GM18867 (cell line): ENCODE data around the gene CPVL.
A peak's percentile ranks its signal among the peaks of the same experiment; 100 is the strongest.
"Not testable (repeated sequence)": the region's sequence is repeated elsewhere in the genome, so short reads cannot be mapped to it uniquely, and the experiment has no call there.

Experiments
- ATAC-seq: cut with Tn5 transposase; IDR thresholded peaks from one replicate; pipeline ENCODE4 v1.9.1; 2021; ENCODE audit warnings: mild to moderate bottlenecking, moderate library complexity; ENCODE audit not compliant: unreplicated experiment

The CPVL gene

DNA sequence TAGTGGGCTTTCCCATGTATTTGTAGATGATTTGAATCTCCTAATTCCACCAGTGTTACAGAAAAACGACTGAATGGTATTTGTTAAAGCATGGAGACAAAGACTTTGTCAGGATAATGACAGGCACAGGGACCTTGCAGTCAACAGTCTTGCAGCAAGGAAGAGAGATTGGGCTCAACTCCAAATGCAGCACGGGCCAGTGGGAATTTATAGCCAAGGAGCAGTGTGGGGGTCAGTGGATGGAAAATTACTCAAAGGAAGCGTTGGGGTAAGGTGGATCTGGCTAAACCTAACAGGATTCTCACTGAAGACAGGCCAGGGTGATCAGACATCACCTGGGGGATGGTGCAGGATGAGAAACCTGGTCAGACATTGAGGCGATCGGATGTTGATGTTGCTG lies 24.3 kb downstream of the CPVL start:
- no peak for ATAC-seq

DNA sequence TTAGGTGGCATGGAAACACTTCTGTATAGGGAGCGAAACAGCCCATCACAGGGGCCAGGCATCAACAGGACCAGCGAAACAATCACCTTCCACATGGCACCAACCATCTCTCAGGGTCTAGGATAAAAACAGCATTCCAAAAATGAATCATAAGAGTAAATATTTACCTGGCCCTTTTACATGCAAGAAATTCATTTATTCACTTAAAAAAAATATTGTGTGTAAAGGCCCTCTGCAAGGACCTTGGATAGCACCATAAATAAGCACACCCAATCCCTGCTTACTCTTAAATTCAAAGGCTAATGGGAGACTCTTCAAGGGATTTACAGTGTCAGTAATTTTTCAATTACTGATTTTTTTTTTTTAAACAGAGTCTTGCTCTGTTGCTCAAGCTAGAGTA lies 25.4 kb downstream of the CPVL start:
- ATAC-seq: no peak

DNA sequence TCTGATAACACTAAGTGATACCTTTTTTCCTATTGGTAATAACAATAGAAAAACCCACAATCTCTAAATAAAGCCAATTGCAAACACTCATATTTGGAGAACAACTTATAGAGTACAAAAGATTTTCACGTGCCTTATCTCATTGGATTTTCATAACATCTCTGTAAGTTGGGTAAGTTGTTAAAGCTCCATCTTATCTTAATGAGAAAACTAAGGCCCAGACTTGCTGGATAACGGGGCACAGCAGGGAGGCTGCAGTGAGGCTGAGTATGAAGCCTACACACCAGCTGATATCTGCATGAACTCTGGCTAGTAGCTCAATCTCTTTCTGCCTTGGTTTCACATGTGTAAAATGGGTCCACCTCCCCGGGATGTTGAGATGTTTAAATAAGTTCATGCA lies 26.8 kb downstream of the CPVL start:
- ATAC-seq: no peak

DNA sequence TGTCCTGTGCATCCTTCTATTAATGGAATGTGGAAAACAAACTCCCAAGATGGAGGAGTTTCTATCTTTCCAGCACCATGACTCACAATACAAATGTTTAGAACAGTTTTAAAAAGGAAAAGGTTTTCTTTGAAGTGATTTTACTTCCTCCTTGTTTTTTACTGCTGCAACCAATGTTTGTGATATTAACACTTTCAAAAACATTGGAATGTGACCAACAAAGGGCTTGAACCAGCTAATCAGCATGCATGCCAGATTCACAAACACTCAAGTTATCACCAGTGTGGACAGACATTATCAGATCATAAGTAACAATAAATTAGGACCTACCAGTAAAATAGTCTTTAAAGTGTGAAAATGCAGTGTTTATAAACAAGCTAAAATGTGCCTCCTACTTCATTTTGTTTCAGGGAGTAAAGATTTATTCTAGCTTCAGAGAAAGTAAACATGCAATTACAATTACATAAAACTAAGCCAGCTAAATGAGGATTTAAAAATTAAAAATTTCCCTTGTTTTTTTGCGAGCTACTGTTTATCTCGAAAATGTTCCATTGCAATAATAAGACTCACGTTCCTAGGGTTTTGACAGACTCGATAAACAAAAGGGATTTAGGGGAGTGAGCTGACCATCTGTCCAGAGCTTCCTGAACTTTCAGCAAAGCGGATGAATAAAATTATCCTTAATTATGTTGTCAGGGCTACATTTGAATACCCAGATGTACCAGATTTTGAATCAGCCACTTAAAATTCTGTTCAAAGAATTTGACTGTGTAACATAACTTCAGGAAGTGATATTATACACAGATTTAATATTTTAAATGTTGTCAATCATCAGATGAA lies 29.8 kb downstream of the CPVL start:
- no peak for ATAC-seq

DNA sequence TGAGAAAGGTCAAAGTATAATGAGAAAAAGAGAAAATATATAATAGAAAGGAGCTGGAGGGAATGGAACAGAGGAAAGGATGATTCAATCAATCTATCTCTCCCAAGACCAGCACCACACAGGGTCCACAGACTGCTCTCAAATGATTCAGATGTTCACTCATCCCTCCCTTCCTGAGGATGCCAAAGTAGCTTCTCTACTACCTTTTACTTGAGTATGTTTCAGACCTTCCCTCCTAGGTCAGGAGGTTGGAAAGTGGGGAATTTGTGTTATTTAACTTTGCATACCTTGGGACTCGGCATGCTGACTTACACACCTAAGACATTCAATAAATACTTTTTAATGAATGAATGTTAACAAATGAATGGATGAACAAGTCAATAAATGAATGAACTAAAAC lies 30.6 kb downstream of the CPVL start:
- ATAC-seq: no peak

DNA sequence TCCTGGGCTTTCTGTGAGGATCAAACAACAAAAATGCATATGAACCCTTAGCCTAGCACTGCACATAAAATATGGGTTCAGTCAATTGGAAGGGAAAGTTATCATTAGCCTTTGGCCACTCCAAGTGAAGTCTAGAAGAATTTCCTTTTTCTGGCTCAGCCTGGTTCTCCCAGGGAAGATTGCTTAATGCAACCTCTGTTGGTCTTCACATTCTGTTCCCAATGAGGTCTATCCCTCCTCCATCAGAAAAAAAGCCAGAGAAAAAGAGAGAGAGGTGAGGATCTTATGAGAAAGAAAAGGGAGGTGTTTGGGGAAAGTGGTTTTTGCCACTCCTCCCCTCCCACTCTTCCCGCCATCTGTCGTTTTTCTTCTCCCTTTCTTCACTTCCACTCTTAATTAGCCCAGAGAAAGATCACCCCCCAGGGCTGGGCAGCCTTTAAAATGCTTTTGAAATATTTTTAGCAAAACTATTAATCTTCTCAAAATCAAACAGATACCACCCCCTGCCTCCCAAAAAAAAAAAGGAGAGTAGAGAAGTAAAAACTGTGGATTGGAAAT lies 31.1 kb downstream of the CPVL start:
- no peak for ATAC-seq

DNA sequence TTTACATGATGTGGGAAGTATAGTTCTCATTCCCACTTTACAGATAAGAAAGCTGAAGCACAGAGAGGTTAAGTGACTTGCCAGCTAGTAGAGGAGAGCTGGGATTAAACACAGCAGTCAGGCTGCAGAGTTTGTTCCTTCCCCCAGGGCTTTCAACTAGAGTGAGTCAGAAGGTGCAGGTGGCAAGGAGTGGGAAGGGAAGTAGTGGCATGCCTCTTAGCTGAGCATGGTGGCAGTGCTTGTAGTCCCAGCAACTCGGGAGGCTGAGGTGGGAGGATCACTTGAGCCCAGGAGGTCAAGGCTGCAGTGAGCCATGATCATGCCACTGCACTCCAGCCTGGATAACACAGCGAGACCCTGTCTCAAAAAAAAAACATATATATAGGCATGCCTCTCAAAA lies 32.1 kb downstream of the CPVL start:
- not testable (repeated sequence) for ATAC-seq

DNA sequence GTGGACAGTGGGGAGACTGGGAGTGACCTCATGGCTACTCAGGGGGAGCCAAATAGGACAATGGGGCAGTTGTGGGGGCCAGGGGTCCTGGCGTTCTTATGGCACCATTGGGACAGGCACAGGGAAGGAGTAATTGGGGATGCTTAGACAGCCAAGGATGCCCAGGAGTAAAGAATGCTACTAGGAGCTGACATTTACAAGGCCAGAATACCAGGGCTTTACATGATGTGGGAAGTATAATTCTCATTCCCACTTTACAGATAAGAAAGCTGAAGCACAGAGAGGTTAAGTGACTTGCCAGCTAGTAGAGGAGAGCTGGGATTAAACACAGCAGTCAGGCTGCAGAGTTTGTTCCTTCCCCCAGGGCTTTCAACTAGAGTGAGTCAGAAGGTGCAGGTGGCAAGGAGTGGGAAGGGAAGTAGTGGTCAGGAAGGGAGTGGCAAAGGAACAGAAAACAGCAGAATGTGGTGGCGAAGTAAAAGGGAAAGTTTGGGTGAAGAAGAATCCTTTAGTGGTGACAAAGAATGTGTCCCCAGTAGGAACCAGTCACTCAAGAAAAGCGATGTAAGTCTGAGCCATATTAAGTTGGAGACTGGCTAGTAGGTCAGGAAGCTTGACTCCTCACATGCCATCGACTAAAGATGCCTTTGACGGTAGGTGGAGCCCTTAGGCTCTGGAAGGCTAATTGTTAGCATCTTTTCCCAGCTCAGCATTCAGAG lies 32.8 kb downstream of the CPVL start:
- ATAC-seq: no peak

DNA sequence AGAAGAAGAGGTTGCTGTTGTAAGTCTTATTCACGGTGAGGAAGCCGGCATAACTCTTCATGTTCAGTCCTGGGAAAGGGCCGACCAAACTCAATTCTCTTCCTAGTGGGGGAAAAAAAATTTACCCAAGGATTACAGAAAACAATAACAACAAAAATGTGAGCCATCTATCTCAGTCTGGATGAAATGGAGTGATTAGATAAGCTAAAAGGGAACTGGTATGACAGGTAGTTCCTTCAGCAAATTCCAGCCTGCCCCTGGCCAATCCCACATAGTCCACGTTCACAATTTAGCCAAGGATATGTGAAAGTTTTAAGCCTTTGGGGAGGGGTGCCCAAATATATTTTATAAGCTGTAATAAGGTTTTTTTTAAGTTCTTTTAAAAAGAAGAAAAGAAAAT lies 33.6 kb downstream of the CPVL start:
- ATAC-seq: no peak

DNA sequence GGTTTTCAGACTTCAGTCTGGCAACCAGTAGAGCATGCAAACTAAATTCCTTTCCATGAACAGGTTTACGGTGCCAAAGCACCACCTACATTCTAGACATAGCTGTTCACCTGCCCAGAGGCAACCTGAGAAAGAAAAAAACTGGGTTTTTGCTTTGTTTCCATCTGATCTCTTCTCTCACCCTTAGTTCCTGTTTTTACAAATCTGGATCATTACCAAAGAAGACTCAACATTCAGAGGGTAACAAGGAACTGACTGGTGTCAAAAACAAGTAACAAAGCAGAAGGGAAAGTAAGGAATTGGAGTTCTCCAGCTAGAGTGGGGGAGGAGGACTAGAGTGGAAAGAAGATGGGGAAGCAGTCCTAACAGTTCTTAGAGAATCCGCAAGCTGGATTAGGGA lies 36.4 kb downstream of the CPVL start:
- ATAC-seq: no peak

DNA sequence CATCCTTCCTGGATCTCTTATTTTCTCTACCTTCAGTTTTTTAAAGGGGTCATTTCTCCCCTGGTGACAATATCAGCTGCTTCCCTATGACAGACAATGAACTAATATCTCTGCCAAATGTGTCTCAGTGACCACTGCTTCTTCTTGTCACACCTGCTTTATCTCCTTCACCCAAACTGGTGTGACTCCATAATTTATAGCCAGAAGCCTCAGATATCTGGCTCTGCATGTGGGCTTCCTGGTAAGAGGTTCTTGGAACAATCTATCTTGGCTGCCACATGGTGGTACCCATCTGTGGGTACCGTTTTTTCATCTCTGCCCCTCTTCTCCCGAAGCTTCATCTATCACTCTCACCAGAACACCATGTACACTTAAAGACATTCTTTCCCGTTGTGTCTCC lies 37.0 kb downstream of the CPVL start:
- ATAC-seq: no peak

DNA sequence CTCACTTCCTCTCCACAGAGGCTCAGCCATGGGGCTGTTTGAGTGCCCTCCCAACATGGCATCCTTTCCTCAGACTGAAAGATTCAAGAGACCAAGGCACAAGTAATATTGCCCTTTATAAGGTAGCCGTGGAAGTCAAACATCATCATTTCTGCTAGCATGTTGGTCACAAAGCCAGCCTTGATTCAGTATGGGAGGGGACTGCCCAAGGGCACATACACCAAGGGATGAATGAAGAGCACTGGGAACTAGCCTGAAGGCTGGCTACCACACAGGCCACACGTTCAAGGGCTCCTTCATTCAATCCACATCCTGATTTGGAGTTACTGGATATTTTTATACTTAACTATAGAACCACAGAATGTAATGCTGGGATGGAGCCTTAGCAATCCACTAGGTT lies 39.3 kb downstream of the CPVL start:
- no peak for ATAC-seq

DNA sequence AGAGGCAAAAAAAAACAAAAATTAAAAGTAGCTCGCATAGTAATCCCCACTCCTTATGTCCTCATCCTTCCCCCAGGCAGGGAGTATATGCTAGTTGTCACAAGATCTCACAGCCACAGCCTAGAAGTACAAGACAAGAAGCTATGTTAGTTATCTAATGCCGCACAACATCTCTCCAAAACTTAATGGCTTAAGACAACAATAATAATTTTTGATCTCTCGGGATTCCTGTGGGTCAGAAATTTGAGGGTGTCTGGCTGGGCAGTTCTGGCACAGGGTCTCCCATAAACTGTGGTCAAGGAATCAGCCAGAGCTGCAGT lies 39.7 kb downstream of the CPVL start:
- no peak for ATAC-seq

DNA sequence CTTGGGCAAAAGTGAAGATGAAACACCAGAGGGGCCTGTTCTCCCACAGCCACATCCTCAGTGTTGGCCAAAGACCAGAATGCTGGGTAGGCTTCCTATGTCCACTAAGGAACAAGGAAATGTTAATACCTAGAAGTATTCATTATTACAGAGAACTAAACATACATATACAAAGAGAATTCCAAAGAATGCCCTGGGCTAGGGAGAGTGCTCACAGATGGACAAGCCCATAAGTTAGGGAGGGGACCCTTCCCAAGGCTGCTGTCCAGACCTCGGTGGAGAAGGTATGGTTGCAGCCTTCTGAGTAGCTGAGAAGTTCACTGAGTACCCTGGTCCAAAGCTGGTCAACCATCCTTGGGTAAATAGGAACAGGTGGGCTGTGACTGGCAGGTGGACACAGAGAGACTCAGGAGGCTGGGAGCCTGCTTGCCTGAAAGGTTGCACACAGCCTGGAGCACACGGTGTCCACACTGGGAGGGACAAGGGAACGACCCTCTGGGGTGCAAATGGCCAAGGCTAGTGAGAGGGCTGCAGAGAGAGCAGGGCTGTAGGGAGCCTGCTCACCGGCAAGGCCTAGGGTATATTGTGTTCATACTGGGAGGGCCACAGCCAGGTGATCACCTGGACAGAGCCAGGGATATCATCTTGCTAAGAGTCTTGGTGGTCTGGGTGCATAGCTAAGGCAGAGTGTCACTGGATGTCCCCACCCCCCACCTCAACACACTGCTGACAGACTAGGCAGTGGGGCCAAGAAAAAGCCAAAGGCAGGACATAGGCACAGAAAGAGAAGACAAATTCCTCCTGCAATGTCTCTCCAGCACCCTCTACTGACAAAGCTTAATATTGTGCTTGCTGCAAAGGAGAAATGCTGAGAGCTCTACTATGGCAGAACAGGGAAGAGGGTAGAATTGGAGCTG lies 40.3 kb downstream of the CPVL start:
- peak; percentile 73 for ATAC-seq

DNA sequence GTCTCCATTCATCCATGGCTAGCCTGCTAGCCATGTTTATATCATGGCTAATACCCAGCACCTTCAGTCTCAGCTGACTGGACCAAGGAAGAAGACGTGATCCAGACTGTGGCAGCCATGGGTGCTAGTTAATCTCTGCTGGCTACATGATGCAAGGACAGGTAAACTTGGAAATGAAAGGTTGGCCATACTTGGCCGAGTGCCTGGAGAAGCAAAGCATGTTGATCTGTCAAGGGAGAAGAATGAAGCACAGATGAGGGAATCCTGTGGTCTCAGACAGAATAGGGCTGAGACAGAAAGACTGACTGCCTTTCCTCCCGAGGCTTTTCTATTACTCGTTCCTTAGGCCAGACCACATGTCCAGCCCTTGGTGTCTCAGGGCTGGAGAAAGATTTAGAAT lies 41.1 kb downstream of the CPVL start:
- ATAC-seq: no peak

DNA sequence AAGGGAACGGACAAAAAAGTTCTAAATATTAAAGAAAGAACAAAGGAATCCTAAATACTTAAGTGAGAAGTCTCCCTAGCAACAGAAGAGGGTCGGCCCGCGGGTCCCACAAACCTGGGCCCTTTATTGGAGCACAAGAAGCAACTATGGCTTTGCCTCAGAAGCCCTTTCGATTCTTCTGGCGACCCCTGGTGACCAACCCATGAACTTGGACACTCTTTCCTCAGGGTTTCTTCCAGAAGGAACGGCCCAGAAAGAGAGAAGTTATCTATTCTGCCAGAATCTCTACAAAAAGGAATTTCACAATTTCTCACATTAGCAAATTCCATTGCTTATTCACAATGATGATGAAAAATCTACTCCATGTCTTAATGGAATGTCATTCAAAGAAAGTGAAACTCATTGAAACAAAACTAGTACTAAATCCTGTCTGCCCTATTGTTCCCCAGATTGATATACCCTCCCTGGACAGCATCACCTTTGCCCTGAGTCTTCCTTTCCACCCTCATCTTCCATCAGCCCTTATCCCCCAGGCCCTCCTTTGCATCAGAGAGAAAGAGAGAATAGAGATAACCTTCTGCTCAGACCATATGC lies 43.7 kb downstream of the CPVL start:
- peak; percentile 52 for ATAC-seq

DNA sequence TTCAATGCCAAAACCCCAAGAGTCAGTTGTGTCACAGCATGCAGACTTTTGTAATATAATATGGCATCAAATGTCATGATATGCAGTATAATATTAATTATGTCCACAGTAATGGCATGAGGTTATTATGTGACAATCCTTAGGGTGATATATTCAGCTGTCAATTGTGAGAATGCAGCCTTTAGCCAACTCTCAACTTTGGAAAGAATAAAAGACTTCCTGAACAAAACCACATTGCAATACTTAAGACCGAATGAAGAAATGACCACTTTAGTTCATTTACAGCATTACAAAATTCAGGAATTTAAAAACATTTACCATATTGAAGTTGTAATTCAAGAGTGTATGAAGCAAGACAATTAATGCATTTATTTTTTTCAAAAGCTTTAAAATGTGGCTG lies 45.4 kb downstream of the CPVL start:
- ATAC-seq: no peak

DNA sequence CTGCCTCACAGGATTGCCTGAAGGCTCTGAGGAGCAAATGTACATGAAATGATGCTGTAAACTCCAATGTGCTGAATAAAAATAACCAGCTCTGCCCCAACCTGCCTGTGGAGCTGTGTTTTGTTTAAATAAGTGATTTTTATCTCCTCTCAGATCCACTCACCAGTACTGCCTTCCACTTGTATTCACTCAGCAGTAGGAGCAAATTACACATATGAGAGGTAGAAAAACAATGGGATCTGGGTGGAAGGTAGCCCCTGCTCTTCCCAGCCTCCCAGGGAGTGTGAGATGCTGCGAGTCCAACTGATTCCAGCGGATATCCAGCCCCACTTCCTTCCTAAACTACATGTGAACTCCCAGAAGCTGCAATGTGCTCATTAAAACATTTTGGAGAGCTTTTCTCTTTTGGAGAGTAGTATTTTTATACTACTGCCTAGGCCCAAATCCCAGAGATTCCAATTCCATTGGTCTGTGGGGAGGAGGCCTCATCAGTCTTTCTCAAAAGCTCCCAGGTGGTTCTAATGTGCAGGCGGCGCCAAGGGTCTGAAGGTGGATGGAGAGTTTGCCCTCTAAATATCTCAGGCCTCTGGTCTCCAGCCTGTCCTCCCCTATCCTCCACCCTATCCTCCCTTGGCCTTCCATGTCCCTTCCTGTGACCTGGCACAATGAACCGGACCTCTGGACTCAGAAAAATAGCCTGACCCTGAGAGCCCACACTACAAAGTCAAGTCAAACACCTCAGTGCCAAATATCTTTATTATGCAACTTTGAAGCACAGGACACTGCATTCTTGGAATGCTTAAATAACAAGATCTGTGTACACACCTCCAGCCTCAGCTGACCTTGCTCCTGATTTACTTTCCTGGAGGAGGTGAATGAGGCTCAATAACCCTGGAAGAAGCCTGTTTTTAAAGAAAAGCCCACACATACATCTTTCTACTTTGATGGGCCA lies 46.2 kb downstream of the CPVL start:
- ATAC-seq: no peak

DNA sequence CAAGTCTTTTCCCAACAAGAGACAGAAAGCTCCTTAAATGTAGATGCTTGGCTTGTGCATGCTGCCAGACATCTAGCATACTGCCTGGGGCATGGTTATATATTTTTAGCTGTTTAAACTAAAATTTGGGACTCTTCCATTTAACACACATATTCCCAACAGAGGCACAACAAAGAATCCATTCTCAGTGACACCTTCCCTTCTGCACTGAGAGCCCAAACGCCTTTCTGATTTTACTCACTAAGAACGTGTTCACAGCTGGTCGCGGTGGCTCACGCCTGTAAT lies 49.9 kb downstream of the CPVL start:
- no peak for ATAC-seq
